HG02840 (cell line): ENCODE measurements around the gene RNFT1.
"Not testable (repeated sequence)": the region's sequence is repeated elsewhere in the genome, so short reads cannot be mapped to it uniquely, and the experiment has no call there.

Experiments used
- ATAC-seq: cut with Tn5 transposase; IDR thresholded peaks from one replicate; pipeline ENCODE4 v1.9.1; 2021; ENCODE audit warnings: mild to moderate bottlenecking, moderate library complexity, moderate number of reproducible peaks; ENCODE audit not compliant: unreplicated experiment, low FRiP score

RNFT1 gene

GRCh38 chr17:59933317-59933716 lies 31.2 kb downstream of the RNFT1 start:
- not testable (repeated sequence) for ATAC-seq

GRCh38 chr17:59930768-59931167 lies 33.8 kb downstream of the RNFT1 start:
- ATAC-seq: not testable (repeated sequence)

- not testable (repeated sequence) for ATAC-seq
These were observed 34.4 kb downstream of the RNFT1 start for GRCh38 chr17:59930121-59930520.

GRCh38 chr17:59920637-59921036 lies 43.9 kb downstream of the RNFT1 start:
- ATAC-seq: not testable (repeated sequence)

- ATAC-seq: no peak
These were observed 48.1 kb downstream of the RNFT1 start for GRCh38 chr17:59916446-59916845.

GRCh38 chr17:59914274-59914854 lies 50.2 kb downstream of the RNFT1 start:
- ATAC-seq: no peak

- ATAC-seq: no peak
These were observed 57.1 kb downstream of the RNFT1 start for GRCh38 chr17:59907467-59907866.

GRCh38 chr17:59903455-59903854 lies 61.1 kb downstream of the RNFT1 start:
- ATAC-seq: no peak
